Hindlimb muscle (tissue), 1 donor: Measurements from ENCODE around the gene SERPINB13. TPM values are rescaled to one million over a fixed set of nuclear protein-coding genes. Genes with fewer than 3 reads are reported as not detected.
"Not testable (repeated sequence)": the region's sequence is repeated elsewhere in the genome, so short reads cannot be mapped to it uniquely, and the experiment has no call there.

Source experiments
- DNase-seq: peaks from one replicate; pipeline ENCODE4 v3.0.0-alpha.2; 2013
- polyA plus RNA-seq: library from polyadenylated mRNA; unstranded; fragments of 120-200 nt; gene quantifications from one replicate; pipeline ENCODE4 v1.2.1, GENCODE V29; 2013; ENCODE audit not compliant: insufficient read length

SERPINB13 gene
- polyA plus RNA-seq, 1 donor: 0.43 TPM

GRCh38 chr18:63590966-63591695, 4.0 kb downstream of the SERPINB13 start:
- no peak for DNase-seq

DNA sequence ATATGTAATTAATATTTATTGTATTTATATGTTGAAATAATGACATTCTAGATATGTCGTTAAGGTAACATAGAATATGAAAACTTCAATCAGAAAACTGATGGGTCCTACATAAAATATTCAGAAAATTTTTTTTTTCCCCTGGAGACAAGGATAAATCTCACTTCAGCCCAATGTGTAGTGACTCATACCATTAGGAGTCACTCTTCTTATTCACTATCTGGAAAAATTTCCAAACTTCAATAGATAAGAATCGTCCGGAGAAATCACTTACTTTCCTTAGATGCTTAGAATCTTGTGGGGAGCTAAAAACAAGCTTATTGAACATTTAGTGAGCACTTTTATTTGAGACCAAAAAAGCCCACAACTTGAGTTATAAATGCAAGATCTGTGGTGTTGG, 4.6 kb downstream of the SERPINB13 start:
- DNase-seq: no peak

DNA sequence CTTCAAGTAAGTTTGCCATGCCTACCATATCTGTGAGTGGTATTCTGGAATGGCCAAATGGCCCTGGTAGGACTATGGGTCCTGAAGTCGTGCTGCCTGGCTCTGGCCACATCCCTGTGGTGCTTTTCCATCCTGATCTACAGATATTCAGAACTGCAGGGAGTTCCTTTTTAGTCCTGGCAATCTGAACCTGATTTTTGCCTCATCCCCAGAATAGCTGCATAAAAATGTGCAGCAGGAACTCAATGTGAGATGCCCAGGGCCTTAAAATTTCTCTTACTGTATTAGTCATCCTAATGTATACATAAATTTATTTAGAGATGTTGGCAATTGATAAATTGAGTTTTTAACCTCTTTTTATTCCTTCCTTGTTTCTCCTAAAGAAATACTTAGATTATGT, 5.3 kb downstream of the SERPINB13 start:
- DNase-seq: no peak

GRCh38 chr18:63596964-63597363, 9.8 kb downstream of the SERPINB13 start:
- DNase-seq: no peak

DNA sequence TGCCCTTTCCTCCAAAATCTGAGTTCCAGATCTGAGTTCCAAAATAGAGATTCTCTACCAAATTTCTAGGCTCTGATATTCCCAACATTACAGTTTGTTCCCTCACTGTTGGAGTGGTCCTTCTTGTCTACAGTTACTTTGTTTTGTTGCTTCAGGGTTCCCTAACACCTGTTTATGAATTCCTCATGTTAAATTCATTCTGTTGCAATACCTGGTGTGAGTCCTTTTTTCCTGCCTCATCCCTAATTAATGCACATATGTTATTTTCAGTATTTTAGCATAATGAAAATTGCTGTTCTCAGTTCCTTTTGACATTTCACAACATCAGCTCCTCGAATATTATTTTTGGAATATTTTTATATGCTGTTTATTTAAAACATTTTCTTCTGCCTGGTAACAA, 16.2 kb downstream of the SERPINB13 start:
- no peak for DNase-seq

GRCh38 chr18:63603772-63604171, 16.6 kb downstream of the SERPINB13 start:
- no peak for DNase-seq

DNA sequence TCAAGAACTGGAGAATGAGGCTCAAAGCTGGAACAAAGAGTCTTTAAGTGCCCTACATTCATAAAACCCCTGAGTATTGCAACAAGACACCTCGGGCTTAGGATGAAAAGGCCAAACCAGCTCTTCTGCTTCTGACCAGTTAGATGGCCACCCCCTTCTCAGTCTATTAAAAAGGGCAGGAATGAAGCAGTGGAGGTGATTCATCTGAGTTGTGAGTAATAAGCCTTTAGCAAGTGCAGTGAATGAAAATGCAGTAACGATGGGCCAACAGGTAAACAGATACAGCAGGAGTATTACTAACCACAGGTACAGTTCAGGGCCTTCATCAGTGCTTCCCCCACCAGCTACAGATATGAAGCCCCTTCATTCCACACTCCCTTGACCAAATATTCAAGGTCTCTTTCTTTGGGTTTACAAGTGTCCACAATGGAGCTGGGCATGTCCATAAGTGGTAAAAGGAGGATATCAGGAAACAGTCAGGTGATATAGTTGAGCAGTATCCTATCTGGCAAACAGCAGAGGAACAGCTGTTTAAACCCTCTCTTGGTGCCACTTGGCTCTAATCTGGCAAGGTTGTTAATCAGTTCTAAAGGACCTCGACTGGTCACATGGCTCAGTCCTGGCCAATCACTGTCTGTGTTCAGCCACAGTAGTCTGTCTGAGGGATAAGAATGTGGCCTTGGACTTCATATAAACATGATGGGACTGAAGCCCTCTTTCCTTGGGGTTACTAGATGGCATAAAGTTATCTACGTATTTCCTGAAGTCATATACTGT, 17.8 kb downstream of the SERPINB13 start:
- no peak for DNase-seq

- DNase-seq: no peak
These were observed 19.4 kb downstream of the SERPINB13 start for GRCh38 chr18:63606526-63606925.

GRCh38 chr18:63613420-63613819, 26.3 kb downstream of the SERPINB13 start:
- DNase-seq: no peak

DNA sequence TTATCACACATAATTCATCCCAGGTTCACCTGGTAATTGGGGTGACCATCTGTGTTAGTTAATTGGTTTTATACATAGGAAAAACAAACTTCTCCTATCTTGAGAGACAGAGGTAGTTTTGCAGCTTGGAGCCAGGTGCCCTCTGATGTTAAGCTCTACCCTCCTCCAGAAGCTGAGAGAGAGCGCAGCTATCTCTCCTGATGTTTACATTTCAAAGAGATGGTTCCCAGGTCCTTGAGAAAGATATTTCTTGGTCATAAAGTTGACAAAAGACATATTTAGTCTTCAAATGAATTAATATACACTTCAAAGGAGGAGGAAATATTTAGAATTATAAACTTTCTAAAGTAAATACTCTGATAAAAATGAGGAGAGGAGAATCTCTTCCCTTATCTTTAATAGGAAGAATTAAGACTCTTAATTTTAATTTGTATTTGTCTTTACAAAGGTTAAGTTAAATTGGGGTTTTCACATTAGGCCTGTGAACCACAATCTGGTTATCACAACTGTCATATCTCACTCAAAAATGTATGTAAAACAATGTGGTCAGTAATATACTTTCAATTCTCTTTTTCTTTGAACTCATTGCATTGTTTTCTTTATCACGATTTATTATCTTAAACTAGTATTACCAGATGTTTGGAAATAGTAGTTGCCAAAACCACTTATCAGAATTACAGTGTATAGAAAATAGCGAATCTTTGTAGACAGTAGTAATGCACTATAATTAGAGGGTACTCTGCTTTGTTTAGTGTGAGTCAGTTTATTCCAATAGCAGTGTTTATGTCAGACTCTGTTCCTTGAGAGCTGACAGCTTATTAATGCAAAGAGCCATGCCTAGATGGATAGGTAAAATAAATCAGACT, 30.1 kb downstream of the SERPINB13 start:
- DNase-seq: no peak

GRCh38 chr18:63617915-63618234, 30.7 kb downstream of the SERPINB13 start:
- no peak for DNase-seq

GRCh38 chr18:63619661-63620060, 32.5 kb downstream of the SERPINB13 start:
- DNase-seq: no peak

GRCh38 chr18:63624863-63625262, 37.7 kb downstream of the SERPINB13 start:
- DNase-seq: no peak

DNA sequence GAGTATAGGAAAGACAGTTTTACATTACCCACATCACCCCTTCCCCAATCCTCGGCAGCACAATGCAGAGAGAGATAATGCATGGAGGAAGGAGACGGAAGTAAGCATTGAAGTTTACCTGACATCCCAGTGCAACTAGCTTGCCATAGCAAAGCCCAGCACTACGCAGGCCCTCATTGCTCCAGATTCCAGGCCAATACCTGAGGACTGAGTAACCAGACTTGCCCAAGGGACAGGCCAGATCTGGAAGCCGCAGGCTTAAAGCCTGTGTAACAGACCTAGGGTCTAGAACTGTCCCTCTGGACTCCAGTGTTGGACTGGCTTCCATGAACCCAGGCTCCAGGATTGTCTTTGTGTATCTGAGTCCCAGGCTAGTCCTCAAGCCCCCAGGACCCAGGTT, 39.3 kb downstream of the SERPINB13 start:
- no peak for DNase-seq

DNA sequence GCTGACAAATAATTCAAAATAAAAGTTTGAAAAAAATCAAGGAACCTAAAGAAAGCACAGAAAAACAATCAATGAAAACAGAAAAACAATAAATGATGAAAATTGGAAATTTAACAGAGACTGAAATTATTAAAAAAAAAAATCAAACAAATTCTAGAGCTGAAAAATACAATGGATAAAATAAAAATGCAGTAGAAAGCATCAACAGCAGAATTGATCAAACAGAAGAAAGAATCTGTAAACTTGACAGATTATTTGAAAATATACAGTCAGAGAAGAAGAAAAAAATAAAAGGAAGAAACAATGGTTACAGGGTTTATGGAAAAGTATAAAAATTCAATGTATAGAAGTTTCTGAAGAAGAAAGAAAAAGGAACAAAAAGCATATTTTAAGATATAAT, 40.7 kb downstream of the SERPINB13 start:
- no peak for DNase-seq

- DNase-seq: no peak
These were observed 50.6 kb downstream of the SERPINB13 start for GRCh38 chr18:63637703-63638102.

- DNase-seq: not testable (repeated sequence)
These were observed 54.1 kb downstream of the SERPINB13 start for GRCh38 chr18:63641157-63641680.

DNA sequence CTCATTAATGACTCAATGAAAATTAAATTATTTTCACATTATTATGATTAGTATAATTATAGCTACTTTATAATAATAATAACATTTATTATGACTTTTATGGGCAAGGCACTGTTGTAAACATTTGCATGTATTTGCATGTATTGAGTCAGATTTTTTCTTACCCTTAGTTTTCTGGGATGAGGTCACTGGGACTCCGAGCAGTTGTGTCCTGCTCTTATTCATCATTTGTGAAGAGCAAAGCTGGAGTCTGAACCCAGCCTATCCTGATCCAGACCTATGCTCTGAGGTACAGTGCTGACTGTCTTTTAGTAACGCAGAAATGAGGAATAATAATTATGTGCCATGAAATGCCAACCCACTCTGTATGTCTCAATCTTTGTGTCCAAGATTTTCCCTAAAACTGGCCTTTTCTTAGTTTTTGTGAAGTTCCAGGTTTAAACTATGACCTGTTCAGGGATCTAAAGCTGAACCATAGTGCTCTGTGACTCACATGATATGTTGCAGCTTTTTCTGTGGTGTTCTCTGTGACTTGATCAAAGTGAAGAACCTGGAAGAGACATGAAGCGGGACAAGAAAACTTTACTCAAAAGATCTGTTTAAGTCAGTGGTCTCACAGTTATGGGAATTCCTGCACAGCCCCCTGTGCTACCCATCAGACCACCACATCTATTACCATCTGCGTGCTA, 55.7 kb downstream of the SERPINB13 start:
- DNase-seq: not testable (repeated sequence)

DNA sequence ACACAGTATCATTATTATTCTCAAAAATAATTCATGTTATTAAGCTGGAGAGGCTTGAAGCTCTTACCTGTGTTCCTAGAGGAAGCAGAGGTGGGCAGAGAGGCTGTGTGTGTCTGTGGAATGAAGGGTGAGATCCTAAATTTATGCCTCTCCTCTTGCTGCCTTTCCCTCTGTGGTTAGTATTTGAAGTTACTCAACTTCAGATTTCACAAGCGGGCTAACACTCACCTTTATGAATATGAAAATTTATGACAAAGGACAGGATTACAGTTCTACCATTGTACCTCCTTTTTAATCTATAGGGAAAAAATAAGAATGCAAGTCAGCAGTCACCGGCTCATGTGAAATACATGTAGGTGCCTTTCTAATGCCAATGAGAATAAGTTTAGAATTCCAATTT, 57.0 kb downstream of the SERPINB13 start, which contains the start of gene SERPINB4:
SERPINB4 (minus strand) TSS at position 115 of the 400 bp plus-strand sequence. CDS start 679 bp downstream, outside the sequence.
- DNase-seq: not testable (repeated sequence)

DNA sequence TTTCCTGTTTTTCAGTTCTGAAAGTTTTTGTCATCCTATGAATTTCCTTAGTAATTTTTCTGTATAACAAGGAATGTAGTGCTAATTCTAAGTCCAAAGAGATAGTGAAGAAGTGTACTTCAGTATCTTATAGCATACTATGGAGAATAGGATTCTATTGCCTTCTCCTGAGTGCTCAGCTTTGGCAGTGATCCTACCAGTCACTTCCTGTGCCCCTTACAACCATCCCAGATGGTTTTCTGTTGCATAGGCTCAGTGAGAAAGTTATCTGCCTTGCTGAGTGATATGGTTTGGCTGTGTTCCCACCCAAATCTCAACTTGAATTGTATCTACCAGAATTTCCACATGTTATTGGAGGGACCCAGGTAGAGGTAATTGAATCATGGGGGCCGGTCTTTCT, 57.6 kb downstream of the SERPINB13 start:
- not testable (repeated sequence) for DNase-seq

GRCh38 chr18:63646936-63647335, 59.8 kb downstream of the SERPINB13 start:
- no peak for DNase-seq

- no peak for DNase-seq
These were observed 61.1 kb downstream of the SERPINB13 start for GRCh38 chr18:63648241-63648640.
